Smooth muscle cell (in vitro differentiated cells): ENCODE results near the gene FLT1. TPM values are rescaled to one million over a fixed set of nuclear protein-coding genes. Genes with fewer than 3 reads are reported as not detected.

Experiments used
- DNase-seq: peaks from one replicate; lab custom pipeline; 2025; ENCODE audit not compliant: unreplicated experiment; lab: John Stamatoyannopoulos, UW
- H2AFZ ChIP-seq: fragments of 200-600 bp; sonication (generic); 2 replicates; pipeline ENCODE4 v1.6.0; 2016; ENCODE audit warnings: antibody characterized with exemption, low read depth, mild to moderate bottlenecking
- H3F3A ChIP-seq: fragments of 200-600 bp; sonication (generic); 2 replicates; pipeline ENCODE4 v1.6.0; 2017; ENCODE audit warnings: antibody characterized with exemption, low read depth
- H3K27ac ChIP-seq: fragments of 200-600 bp; sonication (generic); 2 replicates; pipeline ENCODE4 v1.5.1; 2016; ENCODE audit warnings: low read depth, mild to moderate bottlenecking
- H3K27me3 ChIP-seq: fragments of 200-600 bp; sonication (generic); 2 replicates; pipeline ENCODE4 v1.6.1; 2016; ENCODE audit warnings: low read depth, mild to moderate bottlenecking
- H3K36me3 ChIP-seq: fragments of 200-600 bp; sonication (generic); 2 replicates; pipeline ENCODE4 v1.5.1; 2016; ENCODE audit warnings: low read depth
- H3K4me1 ChIP-seq: fragments of 200-600 bp; sonication (generic); 2 replicates; pipeline ENCODE4 v1.5.1; 2016; ENCODE audit warnings: low read depth
- H3K4me2 ChIP-seq: fragments of 200-600 bp; sonication (generic); 2 replicates; pipeline ENCODE4 v1.6.0; 2016; ENCODE audit warnings: mild to moderate bottlenecking
- H3K4me3 ChIP-seq: fragments of 200-600 bp; sonication (generic); 2 replicates; pipeline ENCODE4 v1.5.1; 2016; ENCODE audit warnings: mild to moderate bottlenecking
- H3K79me2 ChIP-seq: fragments of 200-600 bp; sonication (generic); 2 replicates; pipeline ENCODE4 v1.6.0; 2016; ENCODE audit warnings: low read depth, mild to moderate bottlenecking
- H3K9ac ChIP-seq: fragments of 200-600 bp; sonication (generic); 2 replicates; pipeline ENCODE4 v1.6.0; 2016; ENCODE audit warnings: low read depth
- H3K9me3 ChIP-seq: fragments of 200-600 bp; sonication (generic); replicated peaks from 2 replicates; pipeline ENCODE4 v1.5.1; 2016; ENCODE audit warnings: low read depth
- H4K20me1 ChIP-seq: fragments of 200-600 bp; sonication (generic); 2 replicates; pipeline ENCODE4 v1.6.0; 2016; ENCODE audit warnings: low read depth
- CTCF ChIP-seq: fragments of 200-600 bp; sonication (generic); IDR thresholded peaks from 2 replicates; pipeline ENCODE4 v1.5.1; 2017; ENCODE audit warnings: borderline replicate concordance, mild to moderate bottlenecking, antibody characterized with exemption; ENCODE audit not compliant: insufficient read depth, poor library complexity, severe bottlenecking
- WGBS: methylation state at CpG from one replicate; pipeline ENCODE4 v1.1.7; 2016; ENCODE audit warnings: low lambda C conversion rate; 5-methylcytosine and 5-hydroxymethylcytosine counted together
- polyA plus RNA-seq: library from polyadenylated mRNA; unstranded; fragments of >200 nt; fragmentation: Nextera tagmentation; extraction: Ambion mirVana; gene quantifications from 2 replicates; pipeline ENCODE4 v1.2.1, GENCODE V29; 2016
- total RNA-seq: library from RNA; depleted of rRNA; stranded (reverse); fragments of >200 nt; gene quantifications from 2 replicates; pipeline ENCODE4 v1.2.3, GENCODE V29; 2014

The FLT1 gene
- total and polyA plus RNA-seq, 2 experiments from 2014 or later = 495 to 738 TPM

GRCh38 chr13:28476919-28477708 lies 17.8 kb downstream of the FLT1 start:
- peaks cover 61% of the 10 kb centered on the region for H3F3A ChIP-seq
- WGBS = 20% methylated on average over 11 of the region's 11 CpGs

DNA sequence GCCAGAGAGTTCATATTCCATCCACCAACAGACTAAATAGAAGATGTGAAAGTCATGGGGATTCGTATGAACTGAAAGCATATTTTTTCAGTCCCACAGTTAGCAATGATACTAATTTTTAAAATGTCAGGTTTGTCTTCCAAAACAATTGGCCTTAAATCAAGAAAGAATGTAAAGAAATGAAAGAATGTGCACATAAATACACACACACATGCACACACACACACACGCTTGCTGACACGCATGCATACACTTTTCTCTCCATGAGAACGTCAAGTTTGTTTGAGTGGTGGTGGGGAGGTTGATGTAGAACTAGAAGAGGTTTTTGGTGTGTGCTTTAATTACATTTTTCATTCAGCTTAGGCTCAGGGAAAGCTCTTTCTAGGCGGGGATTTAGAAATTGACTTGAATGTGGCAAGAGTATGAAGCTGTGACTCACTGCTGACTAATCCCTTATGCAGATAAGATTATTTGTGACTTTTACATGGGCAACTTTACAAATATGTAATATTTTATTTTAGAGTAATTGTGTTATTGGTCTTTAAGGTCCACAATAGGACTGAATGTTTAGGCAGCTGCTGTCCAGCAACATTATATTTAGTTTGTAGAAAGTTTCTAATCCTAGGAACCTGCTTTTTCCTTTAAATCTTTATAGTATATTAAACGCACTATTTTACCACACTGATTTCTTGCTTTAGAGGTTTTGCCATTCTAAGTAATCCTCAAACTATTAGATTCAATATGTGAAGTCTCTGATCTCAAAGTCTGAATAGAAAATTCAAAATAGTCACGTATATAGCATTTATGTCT lies 18.8 kb downstream of the FLT1 start:
- Histone ChIP-seq H3K4me1 (peaks cover 38% of the 10 kb centered on the region), H3K9ac (peak overlapping the region; percentile 36), H3F3A (peaks cover 58% of the 10 kb centered on the region), H4K20me1 (peaks cover 100% of the 10 kb centered on the region), H3K79me2 (peaks cover 98% of the 10 kb centered on the region), H3K4me2 (peak overlapping the region; percentile 69), H3K27me3 (no peaks in the 10 kb centered on the region), H3K27ac (peak overlapping the region; percentile 81), H3K9me3 (no peaks in the 10 kb centered on the region), H2AFZ (no peak overlapping the region), H3K4me3 (no peak overlapping the region), H3K36me3 (no peaks in the 10 kb centered on the region)
- 51% methylated on average over 7 of the region's 7 CpGs for WGBS
- no peak for TF ChIP-seq CTCF
- no peak for DNase-seq

More at GRCh38 chr13:28476919-28477708, 17.8 kb downstream of the FLT1 start:
- no peaks in the 10 kb centered on the region for H3K27me3 ChIP-seq
- no peak overlapping the region for H3K4me3 ChIP-seq
- H3K79me2 ChIP-seq = peaks cover 98% of the 10 kb centered on the region
- H2AFZ ChIP-seq = no peak overlapping the region
- DNase-seq = no peak
- H3K4me1 ChIP-seq = peaks cover 38% of the 10 kb centered on the region
- TF ChIP-seq CTCF = no peak
- H3K9me3 ChIP-seq = no peaks in the 10 kb centered on the region
- peaks cover 100% of the 10 kb centered on the region for H4K20me1 ChIP-seq
- no peaks in the 10 kb centered on the region for H3K36me3 ChIP-seq
- peak overlapping the region; percentile 33 for H3K9ac ChIP-seq
- H3K4me2 ChIP-seq = peak overlapping the region; percentile 69
- H3K27ac ChIP-seq = peak overlapping the region; percentile 81

- Histone ChIP-seq H3K27ac (peak overlapping the region; percentile 81), H4K20me1 (peaks cover 100% of the 10 kb centered on the region), H3K4me2 (peak overlapping the region; percentile 69), H3K27me3 (no peaks in the 10 kb centered on the region), H3F3A (peaks cover 48% of the 10 kb centered on the region), H3K79me2 (peaks cover 98% of the 10 kb centered on the region), H3K9ac (no peak overlapping the region), H3K4me3 (no peak overlapping the region), H3K9me3 (no peaks in the 10 kb centered on the region), H2AFZ (no peak overlapping the region), H3K4me1 (peaks cover 38% of the 10 kb centered on the region), H3K36me3 (no peaks in the 10 kb centered on the region)
- TF ChIP-seq CTCF = no peak
- no peak for DNase-seq
- 52% methylated on average over 1 of the region's 1 CpG for WGBS
These were observed 20.3 kb downstream of the FLT1 start for GRCh38 chr13:28474491-28475134.
